HEK293 (cell line): ENCODE data around the gene MORN1.

ENCODE experiments used
- KLF16 ChIP-seq: fragments of 450-650 bp; formaldehyde crosslinking; IDR thresholded peaks from 2 replicates; pipeline ENCODE4 v1.5.1; 2017; ENCODE audit warnings: missing biosample characterization, missing genetic modification characterization
- ZNF169 ChIP-seq: fragments of 450-650 bp; formaldehyde crosslinking; IDR thresholded peaks from 2 replicates; pipeline ENCODE4 v1.5.1; 2016; ENCODE audit warnings: missing biosample characterization, missing genetic modification characterization
- ZNF768 ChIP-seq: fragments of 450-650 bp; formaldehyde crosslinking; IDR thresholded peaks from 2 replicates; pipeline ENCODE4 v1.5.1; 2018; ENCODE audit warnings: missing biosample characterization, mild to moderate bottlenecking, missing genetic modification characterization
- TF ChIP-seq, protein P1 (sequence below): fragments of 450-650 bp; IDR thresholded peaks from 2 replicates; pipeline ENCODE4 v1.5.1; 2018; ENCODE audit warnings: missing biosample characterization, mild to moderate bottlenecking, missing genetic modification characterization

DNA sequence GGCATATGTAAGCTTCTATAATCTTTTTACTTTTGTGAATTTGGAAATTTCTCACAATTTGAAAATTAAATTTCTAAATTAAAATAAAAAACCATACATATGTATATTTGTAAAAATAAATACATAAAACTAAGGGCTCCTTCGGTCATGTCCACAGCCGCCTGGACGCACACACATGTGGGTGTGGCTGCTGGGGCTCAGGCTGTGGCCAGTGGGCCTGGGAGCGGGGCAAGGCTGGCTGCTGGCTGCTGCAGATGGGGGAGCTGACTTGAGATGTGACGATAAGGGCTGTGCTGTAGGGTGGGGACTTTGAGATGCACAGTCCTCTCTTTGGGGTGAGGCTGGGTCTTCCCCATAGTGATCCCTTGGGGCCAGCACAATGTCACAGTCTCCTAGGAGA, 5.1 kb upstream of the MORN1 start:
- TF ChIP-seq KLF16 (tag by site-specific recombination) (no peak), ZNF768 (no peak), ZNF169 (no peak)
- TF ChIP-seq, protein P1, sequence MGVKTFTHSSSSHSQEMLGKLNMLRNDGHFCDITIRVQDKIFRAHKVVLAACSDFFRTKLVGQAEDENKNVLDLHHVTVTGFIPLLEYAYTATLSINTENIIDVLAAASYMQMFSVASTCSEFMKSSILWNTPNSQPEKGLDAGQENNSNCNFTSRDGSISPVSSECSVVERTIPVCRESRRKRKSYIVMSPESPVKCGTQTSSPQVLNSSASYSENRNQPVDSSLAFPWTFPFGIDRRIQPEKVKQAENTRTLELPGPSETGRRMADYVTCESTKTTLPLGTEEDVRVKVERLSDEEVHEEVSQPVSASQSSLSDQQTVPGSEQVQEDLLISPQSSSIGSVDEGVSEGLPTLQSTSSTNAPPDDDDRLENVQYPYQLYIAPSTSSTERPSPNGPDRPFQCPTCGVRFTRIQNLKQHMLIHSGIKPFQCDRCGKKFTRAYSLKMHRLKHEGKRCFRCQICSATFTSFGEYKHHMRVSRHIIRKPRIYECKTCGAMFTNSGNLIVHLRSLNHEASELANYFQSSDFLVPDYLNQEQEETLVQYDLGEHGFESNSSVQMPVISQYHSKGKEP (tag by site-specific recombination): no peak
